Psoas muscle (tissue), 8 donors: Measurements from ENCODE around the gene AS3MT. TPM values are rescaled to one million over a fixed set of nuclear protein-coding genes. Genes with fewer than 3 reads are reported as not detected.

ENCODE experiments used
- ATAC-seq, 4 donors: fragments of 200-7000 bp; cut with Tn5 transposase; one replicate each; pipeline ENCODE4 v1.9.1; 2020; ENCODE audit warnings: moderate library complexity in 3 of 4, mild to moderate bottlenecking in 2 of 4
- DNase-seq, 2 donors: peaks; one replicate each; pipeline ENCODE4 v3.0.0-alpha.2; 2020
- H3K27ac ChIP-seq: fragments of 200-600 bp; one replicate; pipeline ENCODE4 v1.8.0; 2022
- H3K27me3 ChIP-seq, 3 donors: fragments of 200-600 bp in 1 of 3; one replicate each; pipeline versions ENCODE4 v1.6.1 to v1.8.0; 2013 to 2022; ENCODE audit warnings: low read length in 2 of 3, mild to moderate bottlenecking in 2 of 3, moderate library complexity in 1 of 3; ENCODE audit not compliant: insufficient read depth in 3 of 3
- H3K36me3 ChIP-seq, 2 donors: fragments of 200-600 bp in 1 of 2; one replicate each; pipeline versions ENCODE4 v1.6.1 to v1.8.0; 2013 to 2022; ENCODE audit warnings: low read depth in 1 of 2, mild to moderate bottlenecking in 1 of 2, moderate library complexity in 1 of 2; ENCODE audit not compliant: insufficient read depth in 1 of 2
- H3K4me1 ChIP-seq: fragments of 200-600 bp; one replicate; pipeline ENCODE4 v1.8.0; 2022
- H3K4me3 ChIP-seq: fragments of 200-600 bp; one replicate; pipeline ENCODE4 v1.8.0; 2022; ENCODE audit warnings: mild to moderate bottlenecking
- H3K9me3 ChIP-seq: fragments of 200-600 bp; one replicate; pipeline ENCODE4 v1.8.0; 2022
- WGBS, 3 donors: extraction: QIAGEN DNeasy Blood & Tissue Kit; methylation state at CpG; one replicate each; pipeline versions ENCODE4 v1.1.6 to v1.1.7; 2013; 5-methylcytosine and 5-hydroxymethylcytosine counted together
- intact Hi-C, 2 donors: fragments of 100-400 bp; cut with DNase I; formaldehyde crosslinking; loops; one replicate each; pipeline versions ENCODE4 v1.11.0 to v1.14.2; 2022
- polyA plus RNA-seq, 3 donors: library from polyadenylated mRNA; stranded (reverse); fragments of 200-250 nt; gene quantifications; one replicate each; pipeline ENCODE4 v1.2.3, GENCODE V29; 2013
- total RNA-seq, 4 donors: library from RNA; stranded (reverse); fragmentation: NEBNext Ultra II Directional in 2 of 4; extraction: Animal tissue kit (Norgen Biotek cat#: 25700) in 2 of 4; gene quantifications; one replicate each; pipeline versions ENCODE4 v1.2.1 to v1.2.4, GENCODE V29; 2021 to 2023
- TF ChIP-seq, protein P1 (sequence below): fragments of 200-600 bp; IDR thresholded peaks from one replicate; pipeline ENCODE4 v1.8.0; 2022; ENCODE audit warnings: antibody characterized with exemption
- donor health status: healthy with polysubstance abuse.
- donor health status: DM: no; HTN: no; CAD: no; lungs with moderate emphysema.
- donor health status: Bipolar disorder and iron deficiency.
- donor health status: healthy.
- donor health status: DM: yes; HTN: yes; CAD: no.
- donor health status: DM: no; HTN: no; CAD: no.
- donor health status: DM: no; HTN: no; CAD: no.
- donor health status: DM: yes; HTN: yes; CAD: no.

Gene AS3MT
- total and polyA plus RNA-seq, 7 donors: 0.96 to 4.9 (median 2.2) TPM

DNA sequence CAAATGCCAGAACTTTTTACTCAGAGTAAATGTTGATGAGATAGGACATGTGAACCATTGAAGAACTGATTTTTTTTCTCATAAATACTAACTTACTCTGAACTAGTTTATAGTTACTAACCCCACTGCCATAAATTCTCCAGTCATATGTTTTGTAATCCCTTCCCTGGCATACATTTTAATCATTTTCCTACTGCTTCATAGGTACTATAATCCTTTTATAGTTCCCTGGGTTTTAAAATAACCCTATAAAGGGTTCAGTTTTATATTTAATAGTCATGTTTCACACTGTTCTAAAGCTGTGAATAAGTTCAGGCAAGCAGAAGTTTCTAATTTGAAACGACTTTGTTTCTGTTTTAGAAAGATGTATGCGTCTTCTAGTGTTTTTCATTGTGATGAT lies 77.7 kb downstream of the AS3MT start:
- Histone ChIP-seq H3K4me1 (no peaks in the 10 kb centered on the region), H3K4me3 (no peak overlapping the region), H3K9me3 (no peaks in the 10 kb centered on the region), H3K36me3 (no peaks in the 10 kb centered on the region), H3K27ac (no peak overlapping the region), H3K27me3 (no peaks in the 10 kb centered on the region)
- 81 to 87% (median 84%) methylated on average over 2 of the region's 2 CpGs for WGBS, 3 donors
- no peak for ATAC-seq
- TF ChIP-seq, protein P1, sequence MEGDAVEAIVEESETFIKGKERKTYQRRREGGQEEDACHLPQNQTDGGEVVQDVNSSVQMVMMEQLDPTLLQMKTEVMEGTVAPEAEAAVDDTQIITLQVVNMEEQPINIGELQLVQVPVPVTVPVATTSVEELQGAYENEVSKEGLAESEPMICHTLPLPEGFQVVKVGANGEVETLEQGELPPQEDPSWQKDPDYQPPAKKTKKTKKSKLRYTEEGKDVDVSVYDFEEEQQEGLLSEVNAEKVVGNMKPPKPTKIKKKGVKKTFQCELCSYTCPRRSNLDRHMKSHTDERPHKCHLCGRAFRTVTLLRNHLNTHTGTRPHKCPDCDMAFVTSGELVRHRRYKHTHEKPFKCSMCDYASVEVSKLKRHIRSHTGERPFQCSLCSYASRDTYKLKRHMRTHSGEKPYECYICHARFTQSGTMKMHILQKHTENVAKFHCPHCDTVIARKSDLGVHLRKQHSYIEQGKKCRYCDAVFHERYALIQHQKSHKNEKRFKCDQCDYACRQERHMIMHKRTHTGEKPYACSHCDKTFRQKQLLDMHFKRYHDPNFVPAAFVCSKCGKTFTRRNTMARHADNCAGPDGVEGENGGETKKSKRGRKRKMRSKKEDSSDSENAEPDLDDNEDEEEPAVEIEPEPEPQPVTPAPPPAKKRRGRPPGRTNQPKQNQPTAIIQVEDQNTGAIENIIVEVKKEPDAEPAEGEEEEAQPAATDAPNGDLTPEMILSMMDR: no peak
- intact Hi-C loops: no loop called here
- DNase-seq: no peak

DNA sequence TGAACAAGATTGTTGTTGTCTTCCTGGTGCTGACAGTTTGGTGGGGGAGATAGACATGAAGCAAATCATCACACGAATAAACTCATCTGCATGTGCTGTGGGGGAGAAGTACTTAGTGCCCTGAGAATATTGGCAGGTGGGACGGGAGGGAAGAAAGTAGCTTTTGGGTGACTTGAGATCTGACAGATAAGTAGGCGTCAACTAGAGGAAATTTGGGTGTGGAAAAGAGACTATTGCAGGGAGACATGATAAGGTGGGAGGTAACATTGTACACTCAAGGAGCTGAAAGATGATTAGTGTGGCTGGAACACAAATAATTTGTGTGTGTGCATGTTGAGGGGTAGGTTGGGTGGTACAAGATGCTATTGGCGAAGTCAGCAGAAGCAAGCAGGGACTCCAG lies 78.9 kb downstream of the AS3MT start:
- no peak for ATAC-seq

DNA sequence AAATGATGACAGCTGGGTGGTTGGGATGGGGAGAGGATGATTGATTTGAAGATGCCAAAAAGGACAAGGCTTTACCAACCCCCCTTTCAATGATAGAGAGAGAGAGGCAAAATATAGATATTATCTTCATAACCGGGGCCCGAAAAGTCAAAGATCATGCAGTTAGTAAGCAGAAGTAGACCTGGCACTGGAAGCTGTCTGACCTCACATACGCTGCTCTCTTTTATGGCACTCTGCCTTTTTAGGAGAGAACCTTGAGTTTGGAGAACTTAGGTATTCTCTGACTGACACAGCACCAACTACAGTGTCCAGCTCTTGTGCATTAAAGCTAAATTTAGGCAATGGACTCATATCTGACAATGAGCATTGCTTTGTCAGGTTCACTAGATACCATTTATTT lies 79.5 kb downstream of the AS3MT start:
- no peaks in the 10 kb centered on the region for H3K27me3 ChIP-seq
- no peak overlapping the region for H3K4me3 ChIP-seq
- no peaks in the 10 kb centered on the region for H3K36me3 ChIP-seq
- no peak for DNase-seq
- ATAC-seq: no peak
- intact Hi-C loops: no loop called here
- no peak overlapping the region for H3K27ac ChIP-seq
- H3K4me1 ChIP-seq: no peaks in the 10 kb centered on the region
- TF ChIP-seq, protein P1: no peak
- H3K9me3 ChIP-seq: no peaks in the 10 kb centered on the region
- WGBS, 3 donors: 93 to 97% (median 96%) methylated on average over 3 of the region's 3 CpGs

More for the DNA sequence above, 78.9 kb downstream of the AS3MT start:
- Histone ChIP-seq H3K9me3 (no peaks in the 10 kb centered on the region), H3K27me3 (no peaks in the 10 kb centered on the region), H3K36me3 (no peaks in the 10 kb centered on the region), H3K4me3 (no peak overlapping the region), H3K27ac (no peak overlapping the region), H3K4me1 (no peaks in the 10 kb centered on the region)
- WGBS, 3 donors: 89 to 91% (median 89%) methylated on average over 4 of the region's 4 CpGs
- intact Hi-C loops: no loop called here
- TF ChIP-seq, protein P1: no peak
- no peak for DNase-seq

DNA sequence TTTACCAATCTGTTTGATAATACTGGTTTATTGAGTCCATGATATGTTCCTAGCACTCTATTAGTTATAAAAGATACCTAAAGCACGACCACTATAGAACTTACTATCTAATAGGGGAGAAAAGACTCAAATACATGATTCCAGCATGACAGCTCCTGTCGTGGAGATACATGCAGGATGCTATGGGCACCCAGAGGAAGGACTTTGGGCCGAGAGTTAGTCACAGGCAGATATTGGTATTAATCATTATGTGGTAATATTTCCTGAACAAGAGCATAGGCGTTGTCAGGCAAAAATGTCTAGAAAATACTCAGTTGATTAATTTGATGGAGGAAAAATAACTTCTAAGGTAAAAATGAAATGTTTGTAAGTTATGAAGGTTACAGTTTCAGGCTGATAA lies 80.6 kb downstream of the AS3MT start:
- 85 to 88% (median 88%) methylated on average over 4 of the region's 4 CpGs for WGBS, 3 donors
- Histone ChIP-seq H3K9me3 (no peaks in the 10 kb centered on the region), H3K4me3 (no peak overlapping the region), H3K36me3 (no peaks in the 10 kb centered on the region), H3K27ac (no peak overlapping the region), H3K27me3 (no peaks in the 10 kb centered on the region), H3K4me1 (no peaks in the 10 kb centered on the region)
- TF ChIP-seq, protein P1: no peak
- DNase-seq: no peak
- intact Hi-C loops: no loop called here
- no peak for ATAC-seq

DNA sequence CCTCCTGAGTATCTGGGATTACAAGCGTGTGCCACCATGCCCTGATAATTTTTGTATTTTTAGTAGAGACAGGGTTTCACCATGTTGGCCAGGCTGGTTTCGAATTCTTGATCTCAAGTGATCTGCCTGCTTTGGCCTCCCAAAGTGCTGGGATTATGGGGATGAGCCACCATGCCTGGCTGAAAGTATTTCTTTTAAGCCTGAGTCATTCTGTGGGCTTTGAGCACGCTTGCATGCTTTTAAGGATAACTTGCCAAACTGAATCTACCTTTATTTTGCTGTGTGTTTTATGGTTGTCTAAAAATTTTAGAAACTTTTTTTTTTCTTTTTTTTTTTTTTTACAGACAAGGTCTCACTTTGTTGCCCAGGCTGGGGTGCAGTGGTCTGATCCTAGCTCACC lies 82.0 kb downstream of the AS3MT start:
- no peak overlapping the region for H3K4me3 ChIP-seq
- H3K27ac ChIP-seq: no peak overlapping the region
- H3K4me1 ChIP-seq: no peaks in the 10 kb centered on the region
- ATAC-seq (no peak), DNase-seq (no peak)
- H3K36me3 ChIP-seq: no peaks in the 10 kb centered on the region
- intact Hi-C loops: no loop called here
- no peaks in the 10 kb centered on the region for H3K27me3 ChIP-seq
- TF ChIP-seq, protein P1: no peak
- 94 to 98% (median 97%) methylated on average over 3 of the region's 3 CpGs for WGBS, 3 donors
- no peaks in the 10 kb centered on the region for H3K9me3 ChIP-seq
